ENCODE results near the gene SRPRA.

- TF ChIP-seq CTCF (conservative IDR thresholded peaks at IDR 0.05; ENCODE audit: low read length) (peak; percentile 42; the same call in 1 of the 2 replicates), EZH2phosphoT487 (IDR thresholded peaks at IDR 0.05; ENCODE audit: borderline replicate concordance) (no peak)
Observed at GRCh38 chr11:126265811-126266210, 2.9 kb downstream of the SRPRA start.

All from Loucy (cell line).